ENCODE results near the gene CASS4. TPM values are rescaled to one million over a fixed set of nuclear protein-coding genes. Genes with fewer than 3 reads are reported as not detected.

Gene CASS4
- total and polyA plus RNA-seq, 9 of the 15 experiments (the other 6 are each of a cell fraction or from before 2014, with no cell fraction given): 8.1 to 53.8 (median 26.7) TPM

- H3K4me3 ChIP-seq: no peak overlapping the region
- intact Hi-C loops (cut with micrococcal nuclease): no loop called here
- 53% methylated on average over 5 of the region's 5 CpGs for WGBS (ENCODE audit: insufficient coverage, low coverage, missing lambda C conversion rate)
- H3K9me1 ChIP-seq (ENCODE audit: control insufficient read depth, insufficient read depth, low read length): no peaks in the 10 kb centered on the region
- no peak overlapping the region for H3K4me2 ChIP-seq (ENCODE audit: insufficient read depth, low read length)
- H3K27me3 ChIP-seq (ENCODE audit: control insufficient read depth in 2 of 2, insufficient read depth in 2 of 2, low read length in 2 of 2): no peaks in the 10 kb centered on the region
- TF ChIP-seq CEBPG (CRISPR knock-in tag; IDR thresholded peaks at IDR 0.05) (0 out of 2 replicates have a peak, but pooled peaks have one; percentile 31), CEBPG (tag; conservative IDR thresholded peaks at IDR 0.05 in 1 of 2, IDR thresholded peaks at IDR 0.05 in 1 of 2) (peak; percentile 18 to 76; a peak in 2 of 4 replicates), ZNF3 (CRISPR knock-in tag; IDR thresholded peaks at IDR 0.05) (no peak), GABPA (tag; conservative IDR thresholded peaks at IDR 0.05; ENCODE audit: low read depth) (peak; percentile 75), ZNF41 (CRISPR knock-in tag; conservative IDR thresholded peaks at IDR 0.05) (no peak), ZNF592 (IDR thresholded peaks at IDR 0.05) (0 out of 2 replicates have a peak, but pooled peaks have one; percentile 28), ZNF121 (CRISPR knock-in tag; conservative IDR thresholded peaks at IDR 0.05) (no peak), NELFE (IDR thresholded peaks at IDR 0.05; ENCODE audit: insufficient read depth, insufficient read length) (no peak)
- peak overlapping the region; percentile 50; the same call in 2 of the 3 replicates for H3K27ac ChIP-seq (ENCODE audit: extremely low read depth, low read depth, low read length)
- no peaks in the 10 kb centered on the region for H3K9me3 ChIP-seq (replicated peaks; ENCODE audit: control insufficient read depth, insufficient read depth, low read depth, low read length)
- H4K20me1 ChIP-seq (replicated peaks; ENCODE audit: control insufficient read depth, insufficient read depth, low read length): no peaks in the 10 kb centered on the region
- H3K9ac ChIP-seq (ENCODE audit: insufficient read depth in 1 of 2, low read depth in 2 of 2, low read length in 2 of 2): no peak overlapping the region
- FAIRE-seq (no peak), DNase-seq (ENCODE audit: extremely low read depth in 1 of 4, low spot score in 3 of 4) (no peak), ATAC-seq (no peak)
- no peak overlapping the region for H2AFZ ChIP-seq (ENCODE audit: low read depth, low read length)
- peaks cover 9 to 35% of the 10 kb centered on the region in 2 experiments for H3K4me1 ChIP-seq (replicated peaks in 1 of 2; ENCODE audit: control insufficient read depth in 2 of 2, insufficient read depth in 2 of 2, low read length in 2 of 2)
- peaks cover 50% of the 10 kb centered on the region for H3K36me3 ChIP-seq (ENCODE audit: control insufficient read depth, insufficient read depth, low read length)
- ChIA-PET CTCF (ENCODE audit: low intra/inter-chr PET ratio) (no interaction called here), POLR2A (interaction anchor here (0.8 to 2.0 kb wide), 5 partner anchors 8 to 48 kb away, joined by 3 to 6 read pairs (median 4); partner anchors contain the start of genes AURKA and CSTF1)
- no TSS peak for BruUV-seq (replicated peaks)
- in situ Hi-C loops (cut with MboI): no loop called here
- peaks cover 64% of the 10 kb centered on the region for H3K79me2 ChIP-seq (ENCODE audit: control insufficient read depth, insufficient read depth, low read length)
Observed at GRCh38 chr20:56409521-56409920, 2.5 kb upstream of the CASS4 start.
